Activated naive CD8-positive, alpha-beta T cell treated with anti-CD3 and anti-CD28 coated beads, Interleukin-2, amount 10 ng/mL, durations not matched to agents 7 days and 5 days (primary cell): ENCODE measurements around the gene ZBTB7B. TPM values are rescaled to one million over a fixed set of nuclear protein-coding genes. Genes with fewer than 3 reads are reported as not detected.

Experiments used
- ATAC-seq: fragments of 150-1000 bp; cut with Tn5 transposase; one replicate; pipeline ENCODE4 v1.10.0; 2021; ENCODE audit warnings: low read depth, moderate library complexity
- POLR2A ChIA-PET: fragments of 350-600 bp; sonication (Branson Sonifier 250); formaldehyde crosslinking; loops from one replicate; lab custom pipeline; 2021; ENCODE audit warnings: antibody characterized with exemption; lab: Charles Lee
- DNase-seq: peaks from one replicate; pipeline ENCODE4 v3.0.0; 2021
- H3K27ac Mint-ChIP-seq: one replicate; pipeline ENCODE4 v1.8.0; 2022; ENCODE audit warnings: mild to moderate bottlenecking, mixed read lengths
- H3K27me3 Mint-ChIP-seq: one replicate; pipeline ENCODE4 v1.8.0; 2022; ENCODE audit warnings: mild to moderate bottlenecking, moderate library complexity, mixed read lengths
- H3K36me3 Mint-ChIP-seq: one replicate; pipeline ENCODE4 v1.8.0; 2021; ENCODE audit warnings: mild to moderate bottlenecking, mixed read lengths
- H3K4me1 Mint-ChIP-seq: one replicate; pipeline ENCODE4 v1.8.0; 2021; ENCODE audit warnings: mixed read lengths
- H3K4me3 Mint-ChIP-seq: one replicate; pipeline ENCODE4 v1.8.0; 2022; ENCODE audit warnings: mild to moderate bottlenecking, moderate library complexity, mixed read lengths
- H3K9me3 Mint-ChIP-seq: one replicate; pipeline ENCODE4 v1.8.0; 2021; ENCODE audit warnings: mixed read lengths
- total RNA-seq, 2 experiments: library from RNA; stranded (reverse); gene quantifications; one replicate each; pipeline ENCODE4 v1.2.3, GENCODE V29; 2021

Gene ZBTB7B
- total RNA-seq, 2 experiments from 2014 or later, result 41.4 to 48.4 TPM

DNA sequence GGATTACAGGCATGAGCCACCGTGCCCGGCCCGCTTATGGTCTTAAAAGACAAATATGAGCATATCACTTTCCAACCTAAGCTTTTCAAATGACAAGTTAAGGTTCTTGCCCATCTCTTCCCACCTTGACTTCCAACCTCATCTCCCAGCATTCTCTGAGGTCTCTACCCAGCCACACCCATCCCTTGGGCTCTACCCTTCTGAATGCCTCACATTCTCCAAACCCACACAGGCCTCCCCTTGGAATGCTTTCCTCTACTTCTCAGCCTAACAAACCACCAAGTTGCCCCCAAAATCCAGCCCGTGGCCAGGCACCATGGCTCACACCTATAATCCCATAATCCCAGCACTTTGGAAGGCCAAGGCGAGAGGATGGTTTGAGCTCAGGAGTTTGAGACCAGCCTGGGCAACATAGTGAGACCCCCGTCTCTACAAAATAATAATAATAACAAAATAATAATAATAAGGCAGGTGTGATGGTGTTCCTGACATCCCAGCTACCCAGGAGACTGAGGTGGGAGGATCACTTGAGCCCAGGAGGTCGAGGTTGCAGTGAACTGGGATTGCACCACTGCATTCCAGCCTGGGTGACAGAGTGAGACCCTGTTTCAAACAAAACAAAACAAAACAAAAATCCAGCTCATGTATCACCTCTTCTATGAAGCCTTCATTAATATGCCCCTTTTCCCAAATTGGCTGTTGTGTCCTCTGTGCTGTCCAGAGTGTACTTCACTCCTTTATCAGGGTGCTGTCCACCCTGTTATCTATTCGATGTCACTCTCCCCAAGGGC lies 19.7 kb downstream of the ZBTB7B start:
- POLR2A ChIA-PET, result no interaction called here
- H3K27ac Mint-ChIP-seq, result no peak overlapping the region
- H3K36me3 Mint-ChIP-seq, result peaks cover 4% of the 10 kb centered on the region

DNA sequence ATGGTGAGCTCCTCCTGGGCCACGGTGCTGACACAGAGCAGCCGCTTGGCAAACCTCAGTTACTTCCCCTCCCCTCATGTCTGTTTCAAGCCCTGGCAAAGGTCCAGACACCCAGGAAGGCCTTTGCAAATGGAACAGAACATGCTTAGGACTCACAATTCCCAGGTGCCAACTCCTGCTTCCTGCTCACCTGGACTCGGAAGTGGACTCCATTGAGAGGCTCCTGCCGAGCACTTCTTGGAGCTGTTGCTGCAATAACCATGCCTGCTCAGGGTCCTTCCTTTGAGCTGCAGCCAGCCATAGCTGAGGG lies 20.3 kb downstream of the ZBTB7B start:
- no peak for ATAC-seq
- H3K4me3 Mint-ChIP-seq, result no peak overlapping the region
- H3K27ac Mint-ChIP-seq, result no peak overlapping the region
- peaks cover 4% of the 10 kb centered on the region for H3K36me3 Mint-ChIP-seq
- H3K4me1 Mint-ChIP-seq, result peaks cover 6% of the 10 kb centered on the region
- H3K27me3 Mint-ChIP-seq, result peaks cover 12% of the 10 kb centered on the region
- no peaks in the 10 kb centered on the region for H3K9me3 Mint-ChIP-seq
- POLR2A ChIA-PET, result no interaction called here
- no peak for DNase-seq

More for the DNA sequence above, 19.7 kb downstream of the ZBTB7B start:
- no peaks in the 10 kb centered on the region for H3K9me3 Mint-ChIP-seq
- DNase-seq (no peak), ATAC-seq (no peak)
- H3K4me1 Mint-ChIP-seq, result peaks cover 9% of the 10 kb centered on the region
- peaks cover 12% of the 10 kb centered on the region for H3K27me3 Mint-ChIP-seq
- no peak overlapping the region for H3K4me3 Mint-ChIP-seq

DNA sequence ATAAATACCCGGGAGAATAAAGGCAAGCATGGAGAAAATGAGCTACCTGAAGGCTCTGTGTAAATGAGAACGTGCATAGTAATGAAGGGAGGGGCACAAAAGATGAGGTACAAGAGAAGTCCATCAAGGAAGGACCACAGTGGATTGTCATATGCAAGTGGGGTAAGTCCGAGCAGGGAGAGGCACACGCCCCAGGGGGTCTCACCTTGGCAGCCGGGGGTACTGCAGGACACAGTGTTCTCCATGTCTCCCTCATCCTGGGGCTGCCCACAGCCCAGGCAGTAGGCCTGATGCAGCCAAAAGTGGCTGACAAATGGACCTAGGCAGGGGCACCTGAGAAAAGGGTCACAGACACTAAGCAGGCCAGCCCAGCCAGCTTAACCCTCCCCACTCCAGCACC lies 21.0 kb downstream of the ZBTB7B start:
- no peaks in the 10 kb centered on the region for H3K9me3 Mint-ChIP-seq
- no peak for DNase-seq
- ATAC-seq, result no peak
- peaks cover 12% of the 10 kb centered on the region for H3K27me3 Mint-ChIP-seq
- H3K4me1 Mint-ChIP-seq, result peaks cover 4% of the 10 kb centered on the region
- POLR2A ChIA-PET, result no interaction called here
- peaks cover 4% of the 10 kb centered on the region for H3K36me3 Mint-ChIP-seq
- no peak overlapping the region for H3K27ac Mint-ChIP-seq
- no peak overlapping the region for H3K4me3 Mint-ChIP-seq

DNA sequence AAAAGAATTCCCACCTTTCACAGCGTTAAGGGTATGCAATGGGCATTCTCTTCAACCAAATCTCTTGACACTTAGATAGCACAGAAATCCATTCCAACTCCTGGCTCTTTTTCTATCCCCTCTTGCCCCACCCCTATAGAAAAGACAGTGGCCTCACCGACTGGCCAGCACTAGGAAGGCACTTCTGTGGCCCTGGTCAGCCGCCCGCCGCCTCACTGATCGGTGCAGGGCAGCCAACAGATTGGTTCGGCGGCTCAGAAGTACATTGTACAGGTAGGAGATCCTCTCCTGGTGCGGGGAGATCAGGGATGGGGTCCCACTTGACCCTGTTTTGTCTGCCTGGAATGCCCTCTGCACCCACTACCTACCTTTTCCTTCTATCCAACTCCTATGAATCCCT lies 21.7 kb downstream of the ZBTB7B start:
- POLR2A ChIA-PET, result no interaction called here
- peaks cover 12% of the 10 kb centered on the region for H3K27me3 Mint-ChIP-seq
- H3K36me3 Mint-ChIP-seq, result peaks cover 3% of the 10 kb centered on the region
- H3K27ac Mint-ChIP-seq, result no peak overlapping the region
- H3K9me3 Mint-ChIP-seq, result no peaks in the 10 kb centered on the region
- no peak overlapping the region for H3K4me3 Mint-ChIP-seq
- peaks cover 3% of the 10 kb centered on the region for H3K4me1 Mint-ChIP-seq
- no peak for DNase-seq
- no peak for ATAC-seq

DNA sequence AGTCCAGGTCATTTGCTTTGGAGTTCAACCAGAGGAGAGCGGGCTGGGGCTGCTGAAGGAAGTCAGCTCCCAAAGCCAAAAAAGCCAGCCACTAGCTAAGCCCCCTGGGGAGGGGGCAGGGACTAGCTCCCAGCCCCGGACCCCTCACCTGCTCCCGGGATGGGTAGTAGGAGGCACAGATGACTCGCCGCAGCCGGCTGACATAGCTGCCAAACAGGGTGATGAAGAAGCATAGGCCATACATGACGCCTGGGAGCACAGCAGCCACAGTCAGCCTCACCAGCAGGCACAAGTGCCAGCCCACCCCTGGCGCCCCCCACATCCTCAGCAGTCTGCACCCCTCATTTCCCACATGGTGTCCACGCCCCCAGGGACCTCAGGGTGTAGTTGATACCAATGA lies 23.6 kb downstream of the ZBTB7B start:
- POLR2A ChIA-PET, result no interaction called here
- H3K27ac Mint-ChIP-seq, result no peak overlapping the region
- ATAC-seq, result no peak
- DNase-seq, result no peak
- H3K4me1 Mint-ChIP-seq, result no peaks in the 10 kb centered on the region
- H3K4me3 Mint-ChIP-seq, result no peak overlapping the region
- no peaks in the 10 kb centered on the region for H3K36me3 Mint-ChIP-seq
- peaks cover 8% of the 10 kb centered on the region for H3K27me3 Mint-ChIP-seq
- no peaks in the 10 kb centered on the region for H3K9me3 Mint-ChIP-seq

DNA sequence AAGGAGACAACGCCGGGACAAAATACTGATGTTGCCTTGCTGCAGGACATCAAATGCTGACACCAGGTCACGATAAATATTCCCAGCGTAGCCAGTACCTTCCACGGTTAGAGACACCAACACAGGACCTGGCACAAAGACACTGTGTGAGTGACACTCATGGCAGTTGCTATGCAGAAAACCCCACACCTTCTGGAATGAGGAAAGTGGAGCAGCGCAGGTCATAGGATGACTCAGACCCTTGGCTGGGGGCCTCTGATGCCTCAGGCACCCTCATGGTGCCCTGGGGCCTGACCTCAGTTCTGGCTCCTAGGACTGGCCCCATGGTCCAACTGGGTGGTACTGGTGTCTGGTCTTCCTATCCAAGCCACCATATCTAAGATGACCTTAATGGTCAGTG lies 24.0 kb downstream of the ZBTB7B start:
- no peak overlapping the region for H3K4me3 Mint-ChIP-seq
- no peaks in the 10 kb centered on the region for H3K36me3 Mint-ChIP-seq
- DNase-seq (no peak), ATAC-seq (no peak)
- H3K9me3 Mint-ChIP-seq, result no peaks in the 10 kb centered on the region
- H3K27ac Mint-ChIP-seq, result no peak overlapping the region
- H3K27me3 Mint-ChIP-seq, result peaks cover 8% of the 10 kb centered on the region
- H3K4me1 Mint-ChIP-seq, result no peaks in the 10 kb centered on the region
- POLR2A ChIA-PET, result no interaction called here

DNA sequence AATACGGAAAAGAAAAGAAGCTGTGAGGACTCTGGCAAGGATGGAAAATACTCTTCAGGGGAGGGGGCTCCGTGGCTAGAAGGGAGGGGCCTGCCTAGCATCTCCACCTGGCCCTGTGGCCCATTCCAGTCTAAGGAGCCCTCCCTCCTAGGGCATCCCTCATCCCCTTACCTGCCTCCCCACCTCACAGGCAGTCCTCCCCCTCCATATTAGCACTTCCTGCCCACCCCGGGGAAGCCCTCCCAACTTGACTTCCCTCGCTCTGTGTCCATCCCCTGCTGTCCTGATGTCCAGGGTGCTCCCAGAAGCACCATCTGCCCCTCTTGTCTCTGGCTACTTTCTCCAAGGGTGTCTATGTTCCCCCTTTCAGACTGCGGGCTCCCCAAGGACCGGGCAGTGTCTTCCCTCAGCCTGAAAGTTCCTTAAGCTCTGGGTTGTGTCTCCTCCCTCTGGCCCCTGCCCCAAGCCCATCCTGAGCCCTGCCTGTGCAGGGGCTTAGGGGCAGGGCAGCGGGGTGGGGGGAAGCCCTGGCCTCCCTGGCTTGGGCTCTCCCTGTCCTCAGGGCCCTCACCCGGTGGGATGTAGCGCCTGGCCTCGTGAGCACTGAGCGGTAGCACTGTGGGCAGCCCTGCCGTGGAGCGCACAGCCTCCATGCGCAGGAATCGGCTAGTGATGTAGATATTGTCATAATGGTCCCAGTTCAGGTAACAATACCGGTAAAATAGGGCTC lies 27.1 kb downstream of the ZBTB7B start:
- ATAC-seq, result no peak
- no peak overlapping the region for H3K27ac Mint-ChIP-seq
- POLR2A ChIA-PET, result no interaction called here

DNA sequence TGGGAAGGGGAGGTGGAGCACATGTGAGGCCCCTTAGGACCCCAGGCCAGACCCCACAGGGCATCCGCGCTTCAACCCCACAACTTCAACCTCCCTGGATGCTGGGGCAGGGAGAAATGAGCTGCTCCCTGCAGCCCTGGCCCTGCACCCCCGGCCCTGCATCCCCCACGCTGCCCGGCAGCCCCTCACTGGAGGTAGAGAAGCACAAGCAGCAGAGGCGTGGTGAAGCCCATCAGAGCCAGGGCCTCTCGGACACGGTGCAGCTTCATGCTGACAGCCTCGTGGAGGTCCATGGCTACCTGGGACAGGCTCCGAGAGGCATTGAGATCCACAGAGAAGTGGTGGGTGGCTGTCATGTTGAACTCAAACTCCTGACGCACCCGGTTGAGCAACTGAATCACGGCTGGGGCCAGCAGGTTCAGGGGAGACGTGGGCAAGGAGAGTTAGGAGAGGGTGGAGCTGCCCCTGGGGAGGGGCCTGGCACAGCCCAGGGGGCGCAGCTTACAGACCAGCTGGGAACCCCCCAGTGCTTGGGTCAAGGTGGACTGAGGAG lies 27.7 kb downstream of the ZBTB7B start:
- no peaks in the 10 kb centered on the region for H3K4me1 Mint-ChIP-seq
- no peak overlapping the region for H3K27ac Mint-ChIP-seq
- H3K27me3 Mint-ChIP-seq, result peaks cover 7% of the 10 kb centered on the region
- no peak for DNase-seq
- H3K9me3 Mint-ChIP-seq, result no peaks in the 10 kb centered on the region
- no peak overlapping the region for H3K4me3 Mint-ChIP-seq
- no peak for ATAC-seq
- POLR2A ChIA-PET, result no interaction called here
- no peaks in the 10 kb centered on the region for H3K36me3 Mint-ChIP-seq

More for the DNA sequence above, 27.1 kb downstream of the ZBTB7B start:
- no peak overlapping the region for H3K4me3 Mint-ChIP-seq
- DNase-seq, result no peak
- no peaks in the 10 kb centered on the region for H3K4me1 Mint-ChIP-seq
- H3K36me3 Mint-ChIP-seq, result no peaks in the 10 kb centered on the region
- no peaks in the 10 kb centered on the region for H3K9me3 Mint-ChIP-seq
- peaks cover 6% of the 10 kb centered on the region for H3K27me3 Mint-ChIP-seq

DNA sequence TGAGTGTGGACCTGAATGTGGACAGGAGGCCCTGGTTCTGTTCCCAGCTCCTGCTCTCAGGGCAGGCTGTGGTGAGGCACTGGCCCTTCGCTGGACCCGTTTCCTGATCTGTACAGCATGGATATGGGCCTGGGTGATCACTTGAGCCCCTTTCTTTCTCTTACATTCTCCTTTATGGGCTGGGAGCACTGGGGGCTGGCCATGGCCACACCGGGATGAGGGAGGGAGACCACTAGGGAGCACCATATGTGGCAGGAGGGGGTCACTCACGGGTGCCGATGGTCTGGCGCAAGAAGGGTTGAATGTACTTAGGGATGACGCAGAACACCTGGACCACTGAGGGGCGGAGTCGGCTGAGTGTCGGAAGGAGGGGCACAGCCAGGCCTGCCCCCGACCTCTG lies 28.3 kb downstream of the ZBTB7B start:
- H3K27ac Mint-ChIP-seq, result no peak overlapping the region
- H3K36me3 Mint-ChIP-seq, result no peaks in the 10 kb centered on the region
- H3K4me1 Mint-ChIP-seq, result no peaks in the 10 kb centered on the region
- no peak for ATAC-seq
- H3K27me3 Mint-ChIP-seq, result peaks cover 4% of the 10 kb centered on the region
- POLR2A ChIA-PET, result no interaction called here
- H3K4me3 Mint-ChIP-seq, result no peak overlapping the region
- H3K9me3 Mint-ChIP-seq, result no peaks in the 10 kb centered on the region
- DNase-seq, result no peak

DNA sequence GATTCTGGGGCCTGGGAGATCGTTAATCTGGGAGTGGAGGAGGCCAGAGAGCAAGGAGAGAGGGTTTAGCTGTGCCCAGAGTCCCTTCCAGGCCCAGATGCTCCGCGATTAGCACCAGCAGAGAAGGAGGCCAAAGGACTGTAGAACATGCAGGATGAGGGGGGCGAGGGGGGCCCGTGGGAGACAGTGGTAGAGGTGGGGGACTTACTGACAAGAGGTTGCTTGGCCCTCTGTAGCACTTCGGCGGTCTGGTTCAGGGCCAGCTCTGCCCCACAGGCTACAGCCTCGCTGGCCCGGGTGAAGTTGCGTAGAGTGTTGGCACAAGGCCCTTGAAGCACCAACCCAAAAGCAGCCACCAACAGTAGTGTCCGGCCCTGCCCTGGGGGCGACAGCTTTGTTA lies 30.3 kb downstream of the ZBTB7B start:
- Mint-ChIP-seq H3K36me3 (no peaks in the 10 kb centered on the region), H3K4me3 (no peak overlapping the region), H3K9me3 (no peaks in the 10 kb centered on the region), H3K4me1 (no peaks in the 10 kb centered on the region), H3K27me3 (peaks cover 9% of the 10 kb centered on the region), H3K27ac (no peak overlapping the region)
- POLR2A ChIA-PET, result interaction anchor here (0.9 kb wide), 1 partner anchor 40 kb away, joined by 3 read pairs; the partner anchor contains the start of gene LENEP
- DNase-seq (no peak), ATAC-seq (no peak)

DNA sequence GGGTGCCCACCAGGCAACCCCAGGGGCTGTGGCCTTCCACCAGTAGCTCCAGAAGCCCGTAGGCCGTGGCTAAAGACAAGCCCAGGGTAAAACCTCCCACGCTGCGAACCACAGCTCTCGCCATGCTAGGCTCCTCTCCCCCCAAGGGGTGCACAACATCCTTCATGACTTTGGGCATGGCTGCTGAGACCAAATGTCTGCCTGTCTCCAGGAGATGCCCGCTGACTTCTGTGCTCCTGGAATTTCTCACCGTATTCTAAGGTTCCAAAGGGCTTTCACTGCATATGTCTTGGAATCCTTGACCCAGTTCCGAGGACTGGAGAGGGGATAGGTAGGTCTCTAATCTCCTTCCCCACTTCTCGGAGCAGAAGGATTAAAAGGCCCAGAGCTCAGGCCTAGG lies 30.9 kb downstream of the ZBTB7B start, which contains the start of the genes DCST1 and DCST2:
Gene DCST1 (plus strand): TSS at position 301 of the 400 bp plus-strand sequence. CDS start 213 bp downstream, outside the sequence.
Gene DCST2 (minus strand): TSS at position 258 of the 400 bp plus-strand sequence. CDS start 80 bp downstream, at position 178.
- H3K36me3 Mint-ChIP-seq, result no peaks in the 10 kb centered on the region
- peaks cover 1% of the 10 kb centered on the region for H3K4me1 Mint-ChIP-seq
- H3K27me3 Mint-ChIP-seq, result peaks cover 10% of the 10 kb centered on the region
- DNase-seq (no peak), ATAC-seq (no peak)
- no peak within 1 kb of the TSS for H3K4me3 Mint-ChIP-seq
- no peaks in the 10 kb centered on the region for H3K9me3 Mint-ChIP-seq
- no peak within 1 kb of the TSS for H3K27ac Mint-ChIP-seq
- POLR2A ChIA-PET, result interaction anchor here (0.9 kb wide), 1 partner anchor 41 kb away, joined by 3 read pairs; the partner anchor contains the start of gene LENEP

DNA sequence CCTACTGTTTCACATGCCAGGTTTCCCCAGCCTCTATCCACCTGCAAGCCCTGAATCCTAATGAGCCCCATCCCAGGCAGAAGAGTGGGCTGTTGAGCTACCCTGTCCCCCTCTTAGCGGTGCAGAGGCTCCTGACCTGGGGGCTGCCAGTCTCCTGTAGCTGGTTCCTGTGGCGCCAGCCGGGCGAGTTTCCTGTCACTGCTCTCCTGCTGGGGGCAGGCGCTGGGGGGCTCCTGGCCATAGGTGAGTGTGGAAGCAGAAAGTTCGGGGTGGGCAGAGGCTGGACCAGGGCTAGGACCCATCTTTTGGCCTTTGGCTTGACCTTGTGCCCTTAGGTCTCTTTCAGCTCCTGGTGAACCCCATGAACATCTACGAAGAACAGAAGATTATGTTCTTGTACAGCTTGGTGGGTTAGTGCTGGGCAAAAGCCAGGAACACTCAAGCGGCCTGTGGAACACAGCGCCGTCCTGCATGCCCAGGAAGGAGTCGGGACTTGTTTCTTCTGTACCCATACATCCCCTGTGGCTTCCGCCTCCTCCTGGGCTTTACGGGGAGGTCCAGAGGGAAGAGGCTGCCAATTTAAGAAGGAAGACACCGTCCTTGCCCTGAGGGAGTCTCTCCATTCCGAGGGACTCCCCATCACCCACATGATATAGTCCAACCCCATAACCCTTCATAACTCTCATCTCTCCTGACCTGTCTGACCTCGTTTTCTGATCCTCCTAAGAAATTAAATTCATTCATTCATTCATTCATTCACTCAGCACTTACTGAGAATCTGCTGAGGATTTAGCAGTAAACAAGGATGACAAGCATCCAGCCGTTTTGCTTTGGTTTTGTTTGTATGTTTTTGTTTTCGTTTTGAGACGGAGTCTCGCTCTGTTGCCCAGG lies 32.0 kb downstream of the ZBTB7B start:
- Mint-ChIP-seq H3K27me3 (peaks cover 15% of the 10 kb centered on the region), H3K36me3 (no peaks in the 10 kb centered on the region), H3K9me3 (no peaks in the 10 kb centered on the region), H3K4me3 (no peak overlapping the region), H3K27ac (no peak overlapping the region), H3K4me1 (peaks cover 8% of the 10 kb centered on the region)
- DNase-seq (no peak), ATAC-seq (no peak)
- POLR2A ChIA-PET, result no interaction called here

DNA sequence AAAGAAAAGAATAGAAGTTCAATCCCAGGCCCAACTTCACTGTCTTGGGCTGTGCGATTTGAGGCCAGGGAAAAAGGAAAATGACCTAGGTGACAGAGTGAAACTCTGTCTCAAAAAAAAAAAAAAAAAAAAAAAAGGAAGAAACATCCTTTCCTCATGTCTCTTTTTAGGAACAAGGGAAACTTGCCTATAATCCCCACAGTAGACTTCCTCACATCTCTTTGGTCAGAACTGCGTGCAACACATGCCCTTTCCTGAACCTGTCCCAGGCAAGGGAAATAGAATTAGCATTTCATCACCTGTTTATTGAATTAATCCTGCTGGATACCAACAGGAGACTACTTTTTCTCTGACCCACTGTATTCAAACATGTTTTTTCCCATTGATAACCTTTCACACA lies 33.3 kb downstream of the ZBTB7B start:
- Mint-ChIP-seq H3K9me3 (no peaks in the 10 kb centered on the region), H3K4me1 (peaks cover 8% of the 10 kb centered on the region), H3K4me3 (no peak overlapping the region), H3K36me3 (no peaks in the 10 kb centered on the region), H3K27ac (no peak overlapping the region), H3K27me3 (peaks cover 15% of the 10 kb centered on the region)
- ATAC-seq (no peak), DNase-seq (no peak)
- POLR2A ChIA-PET, result no interaction called here
